Activated B cell treated with CpG ODN at 0.5 μM for 24 hours (primary cell): Measurements from ENCODE around the gene DNAJC27. TPM values are rescaled to one million over a fixed set of nuclear protein-coding genes. Genes with fewer than 3 reads are reported as not detected.

Experiments
- ATAC-seq: fragments of 200-7000 bp; cut with Tn5 transposase; one replicate; pipeline ENCODE4 v1.10.0; 2021; ENCODE audit warnings: low read depth, mild to moderate bottlenecking, moderate library complexity
- CTCF ChIA-PET: fragments of 350-600 bp; sonication (Branson Sonifier 250); formaldehyde crosslinking; loops from one replicate; lab custom pipeline; 2021; ENCODE audit warnings: antibody characterized with exemption; lab: Charles Lee
- POLR2A ChIA-PET: fragments of 350-600 bp; sonication (Branson Sonifier 250); formaldehyde crosslinking; loops from one replicate; lab custom pipeline; 2021; ENCODE audit warnings: antibody characterized with exemption; lab: Charles Lee
- DNase-seq: peaks from one replicate; pipeline ENCODE4 v3.0.0; 2022
- H3K27ac Mint-ChIP-seq: one replicate; pipeline ENCODE4 v1.8.0; 2020; ENCODE audit warnings: mixed read lengths
- H3K27me3 Mint-ChIP-seq: one replicate; pipeline ENCODE4 v1.8.0; 2021; ENCODE audit warnings: mixed read lengths
- H3K36me3 Mint-ChIP-seq: one replicate; pipeline ENCODE4 v1.8.0; 2021; ENCODE audit warnings: low read depth, mixed read lengths
- H3K4me1 Mint-ChIP-seq: one replicate; pipeline ENCODE4 v1.8.0; 2021; ENCODE audit warnings: mixed read lengths
- H3K4me3 Mint-ChIP-seq: one replicate; pipeline ENCODE4 v1.8.0; 2020; ENCODE audit warnings: mild to moderate bottlenecking, mixed read lengths
- H3K9me3 Mint-ChIP-seq: one replicate; pipeline ENCODE4 v1.8.0; 2020; ENCODE audit warnings: mixed read lengths
- intact Hi-C: fragments of 100-400 bp; cut with micrococcal nuclease; formaldehyde crosslinking; loops from one replicate; pipeline ENCODE4 v1.15.1; 2024
- total RNA-seq: library from RNA; stranded (reverse); gene quantifications from 2 replicates; pipeline ENCODE4 v1.2.3, GENCODE V29; 2022
- TF ChIP-seq, protein P1 (sequence below): fragments of 200-600 bp; IDR thresholded peaks from one replicate; pipeline ENCODE4 v1.8.0; 2022; ENCODE audit warnings: antibody characterized with exemption, mild to moderate bottlenecking

DNAJC27 gene
- total RNA-seq, 1 donor from 2014 or later: 9.7 TPM

DNA sequence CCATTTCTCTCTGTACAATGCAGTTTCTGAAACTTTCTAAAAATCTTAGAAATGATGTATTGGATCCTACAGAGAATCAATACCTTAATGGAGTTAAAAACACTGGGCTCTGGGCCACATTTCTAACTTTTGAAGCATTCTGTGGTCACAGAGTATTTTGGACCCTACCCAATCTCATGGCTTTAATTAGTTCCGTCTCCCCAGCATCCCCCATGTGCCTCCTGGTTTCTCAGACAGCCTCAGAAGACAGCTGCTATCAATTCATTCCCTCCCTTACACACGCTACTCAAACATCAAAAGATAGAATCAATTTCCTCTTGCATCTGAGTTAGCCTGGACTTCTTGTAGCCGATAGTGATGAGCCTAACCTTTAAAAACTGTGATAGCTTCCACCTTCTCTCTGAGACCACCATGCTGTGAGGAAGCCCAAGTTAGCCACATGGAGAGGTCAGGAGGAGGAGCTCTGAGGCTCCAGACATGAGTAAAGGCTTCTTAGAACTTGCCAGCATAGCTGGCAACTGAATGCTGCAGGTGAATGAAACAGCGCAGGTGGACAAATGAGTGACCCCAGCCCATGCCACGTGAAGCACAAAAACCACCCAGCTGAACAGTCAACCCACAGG, 62.1 kb downstream of the DNAJC27 start:
- no peak overlapping the region for H3K27ac Mint-ChIP-seq
- ChIA-PET CTCF (no interaction called here), POLR2A (interaction anchor here (0.5 kb wide), 1 partner anchor 29 kb away, joined by 6 read pairs; no protein-coding TSS in a partner anchor)
- DNase-seq (no peak), ATAC-seq (no peak)
- no peak overlapping the region for H3K4me3 Mint-ChIP-seq
- intact Hi-C loops: no loop called here
- H3K9me3 Mint-ChIP-seq: no peaks in the 10 kb centered on the region
- TF ChIP-seq, protein P1, sequence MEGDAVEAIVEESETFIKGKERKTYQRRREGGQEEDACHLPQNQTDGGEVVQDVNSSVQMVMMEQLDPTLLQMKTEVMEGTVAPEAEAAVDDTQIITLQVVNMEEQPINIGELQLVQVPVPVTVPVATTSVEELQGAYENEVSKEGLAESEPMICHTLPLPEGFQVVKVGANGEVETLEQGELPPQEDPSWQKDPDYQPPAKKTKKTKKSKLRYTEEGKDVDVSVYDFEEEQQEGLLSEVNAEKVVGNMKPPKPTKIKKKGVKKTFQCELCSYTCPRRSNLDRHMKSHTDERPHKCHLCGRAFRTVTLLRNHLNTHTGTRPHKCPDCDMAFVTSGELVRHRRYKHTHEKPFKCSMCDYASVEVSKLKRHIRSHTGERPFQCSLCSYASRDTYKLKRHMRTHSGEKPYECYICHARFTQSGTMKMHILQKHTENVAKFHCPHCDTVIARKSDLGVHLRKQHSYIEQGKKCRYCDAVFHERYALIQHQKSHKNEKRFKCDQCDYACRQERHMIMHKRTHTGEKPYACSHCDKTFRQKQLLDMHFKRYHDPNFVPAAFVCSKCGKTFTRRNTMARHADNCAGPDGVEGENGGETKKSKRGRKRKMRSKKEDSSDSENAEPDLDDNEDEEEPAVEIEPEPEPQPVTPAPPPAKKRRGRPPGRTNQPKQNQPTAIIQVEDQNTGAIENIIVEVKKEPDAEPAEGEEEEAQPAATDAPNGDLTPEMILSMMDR: no peak
- H3K4me1 Mint-ChIP-seq: no peaks in the 10 kb centered on the region
- no peaks in the 10 kb centered on the region for H3K36me3 Mint-ChIP-seq
- H3K27me3 Mint-ChIP-seq: no peaks in the 10 kb centered on the region

DNA sequence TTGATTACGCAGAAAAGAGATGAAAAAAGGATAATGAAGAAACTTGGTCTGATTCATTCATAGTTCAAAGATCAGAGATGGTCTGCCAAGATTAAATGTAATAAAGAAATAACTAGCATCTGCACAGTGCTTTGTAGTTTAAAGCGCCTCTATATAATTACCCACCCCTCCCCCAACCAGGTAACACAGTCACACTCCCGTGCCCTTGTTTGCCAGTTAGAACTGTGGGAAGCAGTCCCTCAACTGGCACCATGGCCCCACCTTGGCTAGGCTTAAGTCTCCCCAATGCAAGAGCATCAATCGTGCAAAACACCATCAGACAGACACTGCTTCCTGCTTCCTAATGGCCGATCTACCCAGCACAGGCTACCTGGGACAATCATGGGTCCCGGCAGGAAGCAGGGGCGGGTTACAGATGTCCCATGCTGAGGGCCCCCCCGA, 63.3 kb downstream of the DNAJC27 start:
- intact Hi-C loops: no loop called here
- no peak overlapping the region for H3K4me3 Mint-ChIP-seq
- no peak for DNase-seq
- no peaks in the 10 kb centered on the region for H3K27me3 Mint-ChIP-seq
- no peak for ATAC-seq
- H3K9me3 Mint-ChIP-seq: no peaks in the 10 kb centered on the region
- no peaks in the 10 kb centered on the region for H3K36me3 Mint-ChIP-seq
- TF ChIP-seq, protein P1: no peak
- ChIA-PET POLR2A (no interaction called here), CTCF (no interaction called here)
- no peak overlapping the region for H3K27ac Mint-ChIP-seq
- H3K4me1 Mint-ChIP-seq: no peaks in the 10 kb centered on the region

DNA sequence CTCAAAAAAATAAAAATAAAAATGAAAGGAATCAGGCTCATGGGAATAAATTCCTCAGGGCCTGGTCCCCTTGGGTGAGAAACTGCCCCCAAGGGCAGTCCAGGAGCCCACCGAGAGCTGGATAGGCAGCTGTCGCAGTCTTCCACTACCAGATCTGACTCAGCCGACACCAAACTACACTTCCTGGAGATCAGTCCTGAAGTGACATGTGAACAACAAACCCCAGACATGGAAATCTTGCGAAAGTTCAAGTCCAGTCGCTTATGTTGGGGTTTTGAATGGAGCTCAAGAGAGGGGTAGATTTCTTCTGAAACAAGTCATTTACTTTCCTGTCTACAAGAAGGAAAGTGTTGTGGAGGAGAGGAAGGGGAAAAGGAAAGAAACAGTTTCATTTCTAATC, 64.6 kb downstream of the DNAJC27 start:
- TF ChIP-seq, protein P1: no peak
- no peaks in the 10 kb centered on the region for H3K27me3 Mint-ChIP-seq
- ChIA-PET POLR2A (no interaction called here), CTCF (no interaction called here)
- H3K27ac Mint-ChIP-seq: no peak overlapping the region
- no peaks in the 10 kb centered on the region for H3K9me3 Mint-ChIP-seq
- DNase-seq (no peak), ATAC-seq (no peak)
- H3K4me1 Mint-ChIP-seq: no peaks in the 10 kb centered on the region
- H3K36me3 Mint-ChIP-seq: no peaks in the 10 kb centered on the region
- intact Hi-C loops: no loop called here
- no peak overlapping the region for H3K4me3 Mint-ChIP-seq

DNA sequence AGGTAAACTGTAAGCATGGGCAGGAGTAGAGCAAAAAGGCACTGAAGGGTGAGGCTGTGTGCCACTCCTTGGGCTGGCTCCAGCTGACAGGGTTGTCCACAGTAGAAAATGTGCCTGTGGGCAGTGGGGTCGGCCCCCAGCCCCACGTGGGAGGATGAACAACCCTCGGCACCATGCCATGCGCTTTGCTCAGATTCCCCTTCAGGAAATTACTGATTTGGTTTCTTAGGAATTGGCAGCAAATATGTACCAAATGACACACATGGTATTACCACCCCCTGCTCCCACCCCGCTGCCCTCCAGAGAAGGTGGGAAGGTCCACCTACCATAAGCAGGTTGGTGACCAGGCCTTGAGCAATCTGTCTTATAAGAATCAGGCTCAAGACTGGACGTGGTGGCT, 65.3 kb downstream of the DNAJC27 start:
- H3K4me1 Mint-ChIP-seq: no peaks in the 10 kb centered on the region
- no peaks in the 10 kb centered on the region for H3K9me3 Mint-ChIP-seq
- TF ChIP-seq, protein P1: no peak
- POLR2A ChIA-PET: no interaction called here
- H3K27ac Mint-ChIP-seq: no peak overlapping the region
- no peaks in the 10 kb centered on the region for H3K36me3 Mint-ChIP-seq
- DNase-seq (no peak), ATAC-seq (no peak)
- CTCF ChIA-PET: no interaction called here
- H3K4me3 Mint-ChIP-seq: no peak overlapping the region
- intact Hi-C loops: no loop called here
- no peaks in the 10 kb centered on the region for H3K27me3 Mint-ChIP-seq

DNA sequence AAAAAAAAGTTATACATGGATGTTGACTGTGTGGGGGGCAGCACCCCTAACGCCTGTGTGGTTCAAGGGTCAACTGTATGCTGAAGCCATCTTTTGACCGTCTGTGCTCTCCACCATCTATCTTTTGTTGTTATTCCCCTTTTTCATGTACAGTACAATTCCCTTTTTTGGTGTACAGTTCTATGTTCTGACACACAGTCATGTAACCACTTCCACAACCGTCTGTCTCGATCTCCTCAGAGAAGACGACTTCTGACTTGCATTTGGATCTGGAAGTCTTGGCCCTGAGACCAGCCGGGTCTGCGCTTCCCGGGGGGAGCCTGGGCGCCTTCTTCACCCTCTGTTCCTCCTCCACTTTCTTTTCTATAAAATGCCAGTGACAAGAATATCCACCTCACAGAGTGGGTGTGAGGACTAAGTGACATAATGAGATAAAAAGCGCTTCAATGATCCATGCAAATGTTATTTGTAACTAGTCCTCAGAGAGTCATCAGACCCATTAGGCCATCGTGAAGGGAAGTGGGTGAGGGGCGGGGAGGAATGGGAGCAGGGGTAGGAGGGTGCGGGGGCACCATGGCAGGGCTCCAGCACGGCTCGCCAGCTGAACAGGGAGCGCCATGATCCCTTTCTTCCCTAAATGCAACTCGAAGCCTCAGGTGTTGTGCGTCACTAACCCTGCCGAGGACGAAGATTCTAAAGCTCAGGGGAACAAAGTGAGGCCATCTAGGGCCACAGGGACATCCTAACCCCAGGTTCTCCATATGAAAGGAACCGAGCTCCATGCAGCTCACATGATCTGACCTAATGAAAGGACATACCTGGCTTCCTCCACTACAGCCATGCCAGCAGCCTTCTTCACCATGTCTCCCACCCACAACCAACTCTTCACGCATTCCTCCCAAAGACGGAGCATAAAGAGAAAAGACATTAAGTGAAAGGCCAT, 68.3 kb downstream of the DNAJC27 start:
- TF ChIP-seq, protein P1: no peak

More for the DNA sequence above, 68.3 kb downstream of the DNAJC27 start:
- no peak for DNase-seq
- Mint-ChIP-seq H3K4me1 (no peaks in the 10 kb centered on the region), H3K27ac (no peak overlapping the region), H3K36me3 (no peaks in the 10 kb centered on the region), H3K27me3 (no peaks in the 10 kb centered on the region), H3K4me3 (no peak overlapping the region), H3K9me3 (no peaks in the 10 kb centered on the region)
- ChIA-PET CTCF (no interaction called here), POLR2A (no interaction called here)
- intact Hi-C loops: no loop called here
- ATAC-seq: no peak
